Thymus (tissue), 11 donors: ENCODE data around the gene ANXA5. TPM values are rescaled to one million over a fixed set of nuclear protein-coding genes. Genes with fewer than 3 reads are reported as not detected.

Experiments
- DNase-seq, 9 donors: peaks; one replicate each; pipeline ENCODE4 v3.0.0-alpha.2; 2013; ENCODE audit warnings: low spot score in 9 of 9, low read depth in 6 of 9, missing footprints in 1 of 9
- H3K27ac ChIP-seq, 2 donors: one replicate each; pipeline ENCODE4 v1.5.1; 2013; ENCODE audit warnings: control low read depth in 1 of 2, low read depth in 1 of 2, low read length in 1 of 2, mild to moderate bottlenecking in 1 of 2, moderate library complexity in 1 of 2
- H3K27me3 ChIP-seq, 2 donors: one replicate each; pipeline ENCODE4 v1.5.1; 2013; ENCODE audit warnings: low read length in 1 of 2; ENCODE audit not compliant: control insufficient read depth in 2 of 2, insufficient read depth in 1 of 2
- H3K36me3 ChIP-seq, 2 donors: one replicate each; pipeline ENCODE4 v1.5.1; 2013; ENCODE audit warnings: low read length in 1 of 2, mild to moderate bottlenecking in 1 of 2, moderate library complexity in 1 of 2; ENCODE audit not compliant: control insufficient read depth in 2 of 2, insufficient read depth in 2 of 2
- H3K4me1 ChIP-seq, 2 donors: one replicate each; pipeline ENCODE4 v1.5.1; 2013; ENCODE audit warnings: low read length in 2 of 2; ENCODE audit not compliant: control insufficient read depth in 2 of 2, insufficient read depth in 2 of 2
- H3K4me3 ChIP-seq, 2 donors: one replicate each; pipeline ENCODE4 v1.5.1; 2013; ENCODE audit warnings: low read length in 2 of 2, control low read depth in 1 of 2, mild to moderate bottlenecking in 1 of 2
- H3K9me3 ChIP-seq, 2 donors: one replicate each; pipeline ENCODE4 v1.5.1; 2013; ENCODE audit warnings: low read length in 1 of 2, mild to moderate bottlenecking in 1 of 2; ENCODE audit not compliant: control insufficient read depth in 2 of 2, insufficient read depth in 1 of 2
- WGBS: extraction: QIAGEN DNeasy Blood & Tissue Kit; methylation state at CpG from one replicate; pipeline ENCODE4 v1.1.7; 2013; 5-methylcytosine and 5-hydroxymethylcytosine counted together
- polyA plus RNA-seq: library from polyadenylated mRNA; stranded (reverse); fragments of 200-250 nt; gene quantifications from one replicate; pipeline ENCODE4 v1.2.3, GENCODE V29; 2013
- total RNA-seq: library from RNA; stranded (reverse); fragments of 120-200 nt; gene quantifications from one replicate; pipeline ENCODE4 v1.2.4, GENCODE V29; 2013
- donor health status: healthy.

Gene ANXA5
- total and polyA plus RNA-seq, 2 donors = 88.2 to 193 TPM

GRCh38 chr4:121690001-121690400 is 6.8 kb downstream of the ANXA5 start:
- Histone ChIP-seq H3K27me3 (no peaks in the 10 kb centered on the region), H3K4me3 (no peak overlapping the region), H3K4me1 (no peaks in the 10 kb centered on the region), H3K9me3 (no peaks in the 10 kb centered on the region), H3K27ac (no peak overlapping the region), H3K36me3 (peaks cover 0 to 6% of the 10 kb centered on the region in 2 donors)
- WGBS = 96% methylated on average over 2 of the region's 2 CpGs
- no peak for DNase-seq

- H3K27ac ChIP-seq = no peak overlapping the region
- H3K9me3 ChIP-seq = no peaks in the 10 kb centered on the region
- no peak overlapping the region for H3K4me3 ChIP-seq
- H3K36me3 ChIP-seq = peaks cover 0 to 6% of the 10 kb centered on the region in 2 donors
- DNase-seq = no peak
- no peaks in the 10 kb centered on the region for H3K4me1 ChIP-seq
- H3K27me3 ChIP-seq = no peaks in the 10 kb centered on the region
- 95% methylated on average over 2 of the region's 2 CpGs for WGBS
Observed at GRCh38 chr4:121688701-121689100, 8.1 kb downstream of the ANXA5 start.

- Histone ChIP-seq H3K27ac (no peak overlapping the region), H3K27me3 (no peaks in the 10 kb centered on the region), H3K9me3 (no peaks in the 10 kb centered on the region), H3K36me3 (peaks cover 0 to 6% of the 10 kb centered on the region in 2 donors), H3K4me3 (no peak overlapping the region), H3K4me1 (no peaks in the 10 kb centered on the region)
- no peak for DNase-seq
- 92% methylated on average over 2 of the region's 2 CpGs for WGBS
Observed at GRCh38 chr4:121688261-121688660, 8.5 kb downstream of the ANXA5 start.

- 96% methylated on average over 6 of the region's 6 CpGs for WGBS
- no peak overlapping the region for H3K4me3 ChIP-seq
- H3K4me1 ChIP-seq = no peaks in the 10 kb centered on the region
- DNase-seq = no peak
- H3K36me3 ChIP-seq = peaks cover 0 to 15% of the 10 kb centered on the region in 2 donors
- H3K27ac ChIP-seq = no peak overlapping the region
- no peaks in the 10 kb centered on the region for H3K27me3 ChIP-seq
- no peaks in the 10 kb centered on the region for H3K9me3 ChIP-seq
Observed at GRCh38 chr4:121686255-121686654, 10.5 kb downstream of the ANXA5 start.

GRCh38 chr4:121685257-121685656 is 11.5 kb downstream of the ANXA5 start:
- no peak overlapping the region for H3K27ac ChIP-seq
- over 99% methylated on average over 2 of the region's 2 CpGs for WGBS
- H3K4me1 ChIP-seq = no peaks in the 10 kb centered on the region
- DNase-seq = no peak
- no peaks in the 10 kb centered on the region for H3K9me3 ChIP-seq
- no peaks in the 10 kb centered on the region for H3K27me3 ChIP-seq
- H3K36me3 ChIP-seq = peaks cover 3 to 22% of the 10 kb centered on the region in 2 donors
- H3K4me3 ChIP-seq = no peak overlapping the region

GRCh38 chr4:121684561-121684960 is 12.2 kb downstream of the ANXA5 start:
- Histone ChIP-seq H3K27me3 (no peaks in the 10 kb centered on the region), H3K4me3 (no peak overlapping the region), H3K27ac (no peak overlapping the region), H3K9me3 (no peaks in the 10 kb centered on the region), H3K36me3 (peaks cover 4 to 25% of the 10 kb centered on the region in 2 donors), H3K4me1 (no peaks in the 10 kb centered on the region)
- 89% methylated on average over 8 of the region's 8 CpGs for WGBS
- no peak for DNase-seq

- Histone ChIP-seq H3K4me3 (no peak overlapping the region), H3K27ac (no peak overlapping the region), H3K27me3 (no peaks in the 10 kb centered on the region), H3K4me1 (no peaks in the 10 kb centered on the region), H3K36me3 (peaks cover 4 to 25% of the 10 kb centered on the region in 2 donors), H3K9me3 (no peaks in the 10 kb centered on the region)
- WGBS = 99% methylated on average over 1 of the region's 1 CpG
- no peak for DNase-seq
Observed at GRCh38 chr4:121684016-121684415, 12.8 kb downstream of the ANXA5 start.

GRCh38 chr4:121680571-121680970 is 16.2 kb downstream of the ANXA5 start:
- WGBS = 92% methylated on average over 3 of the region's 3 CpGs
- Histone ChIP-seq H3K4me3 (no peak overlapping the region), H3K27me3 (no peaks in the 10 kb centered on the region), H3K4me1 (no peaks in the 10 kb centered on the region), H3K27ac (no peak overlapping the region), H3K9me3 (no peaks in the 10 kb centered on the region), H3K36me3 (peaks cover 4 to 33% of the 10 kb centered on the region in 2 donors)
- no peak for DNase-seq

GRCh38 chr4:121679951-121680350 is 16.8 kb downstream of the ANXA5 start:
- Histone ChIP-seq H3K36me3 (peaks cover 4 to 31% of the 10 kb centered on the region in 2 donors), H3K4me1 (no peaks in the 10 kb centered on the region), H3K27ac (no peak overlapping the region), H3K9me3 (no peaks in the 10 kb centered on the region), H3K27me3 (no peaks in the 10 kb centered on the region), H3K4me3 (no peak overlapping the region)
- 97% methylated on average over 4 of the region's 4 CpGs for WGBS
- no peak for DNase-seq

GRCh38 chr4:121679267-121679666 is 17.5 kb downstream of the ANXA5 start:
- H3K4me1 ChIP-seq = no peaks in the 10 kb centered on the region
- no peak overlapping the region for H3K27ac ChIP-seq
- no peaks in the 10 kb centered on the region for H3K9me3 ChIP-seq
- DNase-seq = no peak
- H3K4me3 ChIP-seq = no peak overlapping the region
- 93% methylated on average over 3 of the region's 3 CpGs for WGBS
- peaks cover 4 to 31% of the 10 kb centered on the region in 2 donors for H3K36me3 ChIP-seq
- no peaks in the 10 kb centered on the region for H3K27me3 ChIP-seq
